GM20000 (cell line): ENCODE results near the gene RHEB.

Experiments used
- DNase-seq: peaks from one replicate; pipeline ENCODE4 v3.0.0; 2012; ENCODE audit warnings: low spot score
- CTCF ChIP-seq: IDR thresholded peaks from 2 replicates; pipeline ENCODE4 v1.5.1; 2012; ENCODE audit warnings: mild to moderate bottlenecking, control low read depth; ENCODE audit errors: extremely low read depth, missing control alignments

Gene RHEB

DNA sequence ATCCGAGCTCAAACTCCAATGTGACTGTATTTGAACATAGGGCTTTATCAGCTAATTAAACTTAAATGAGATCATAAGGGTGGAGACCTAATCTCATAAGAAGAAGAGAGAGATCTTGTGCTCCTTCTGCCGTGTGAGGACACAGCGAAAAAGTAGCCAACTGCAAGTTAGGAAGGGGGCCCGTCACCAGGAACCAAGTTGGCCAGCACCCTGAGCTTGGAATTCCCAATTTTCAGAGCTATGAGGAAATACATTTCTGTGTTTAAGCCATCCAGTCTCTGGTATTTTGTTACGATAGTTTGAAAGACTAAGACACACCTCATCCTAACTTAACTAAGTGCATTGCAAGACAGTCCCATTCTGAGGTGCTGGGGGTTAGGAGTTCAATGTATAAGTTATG is 95.8 kb downstream of the RHEB start:
- DNase-seq: no peak
- TF ChIP-seq CTCF: no peak

GRCh38 chr7:151423226-151423625 is 96.5 kb downstream of the RHEB start:
- TF ChIP-seq CTCF: no peak
- DNase-seq: no peak

DNA sequence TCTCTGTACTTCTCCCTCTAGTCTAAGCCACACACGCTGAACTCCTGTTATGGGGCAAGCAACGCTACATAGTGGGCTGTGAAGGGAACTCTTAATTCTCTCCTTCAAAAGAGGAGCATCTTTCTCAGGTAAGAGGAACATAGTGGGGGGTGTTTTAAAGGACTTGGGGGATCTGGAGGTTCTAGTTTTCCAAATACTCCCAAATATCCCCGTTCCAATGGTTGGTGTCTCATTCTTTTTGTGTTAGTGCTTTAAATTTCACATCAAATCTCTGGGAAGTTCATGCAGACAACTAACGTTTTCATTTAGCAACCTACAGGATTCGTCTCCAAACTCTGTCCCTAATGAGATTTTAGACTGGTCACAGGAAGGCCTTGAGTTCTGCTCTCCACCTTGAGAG is 97.5 kb downstream of the RHEB start:
- TF ChIP-seq CTCF: no peak
- DNase-seq: no peak

DNA sequence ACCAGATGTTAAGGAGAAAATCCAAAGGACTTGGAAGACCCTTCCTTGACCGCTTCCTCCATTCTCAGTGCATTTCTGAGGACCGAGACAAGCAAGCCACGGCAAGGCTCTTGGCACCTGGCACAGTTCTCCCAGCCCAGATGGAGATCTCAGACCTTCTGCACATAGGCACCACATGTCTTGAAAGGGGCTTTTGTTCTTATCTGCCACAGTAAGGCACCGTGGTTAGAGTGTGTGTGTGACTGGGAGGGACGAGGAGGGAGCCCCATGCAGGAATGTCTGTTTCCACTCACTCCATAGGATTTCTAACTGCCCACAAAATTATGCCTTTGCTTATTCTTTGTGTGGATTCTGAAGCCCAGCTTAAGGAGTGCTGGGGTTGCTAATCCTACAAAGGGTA is 99.6 kb downstream of the RHEB start:
- TF ChIP-seq CTCF: no peak
- no peak for DNase-seq

- DNase-seq: no peak
- TF ChIP-seq CTCF: no peak
Measured at GRCh38 chr7:151416941-151417315, 102.8 kb downstream of the RHEB start.

DNA sequence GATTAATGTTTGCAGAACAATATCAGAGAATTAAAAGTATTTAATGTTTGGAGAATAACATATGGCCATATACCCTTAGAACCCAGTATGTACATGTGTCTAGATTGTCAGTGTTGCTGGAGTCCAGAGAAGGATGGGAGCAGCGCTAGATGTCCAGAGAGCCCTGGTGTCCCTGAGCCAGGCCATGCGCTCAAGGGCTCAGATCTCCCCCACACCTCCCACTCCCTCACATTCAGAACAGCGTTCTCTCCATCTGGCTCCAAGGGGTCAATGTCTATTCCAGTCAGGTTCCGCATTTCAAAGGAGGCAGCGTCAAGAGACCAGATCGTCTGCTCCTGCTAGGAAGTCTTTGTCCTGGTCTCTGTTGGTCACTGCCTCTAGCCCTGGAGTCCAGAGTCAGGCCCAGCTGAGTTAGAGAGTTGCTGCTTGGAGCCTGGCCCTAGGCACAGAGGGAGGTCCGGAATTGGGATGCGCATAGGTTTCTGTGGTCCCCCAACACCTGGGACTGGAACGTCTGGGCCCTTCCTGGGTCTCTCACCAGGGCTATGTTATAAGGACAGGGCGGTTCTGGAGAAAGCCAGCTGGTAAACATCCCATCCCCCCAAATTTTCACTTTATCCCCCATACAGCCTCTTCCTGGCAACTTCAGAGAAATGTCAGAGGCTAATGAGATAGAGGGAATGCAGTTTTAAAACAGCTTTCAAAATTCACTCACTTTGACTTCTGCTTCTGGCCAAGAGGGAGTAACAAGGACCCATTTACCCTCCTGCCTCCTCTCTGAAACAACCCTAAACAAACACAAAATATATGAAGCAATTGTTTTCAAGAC is 103.4 kb downstream of the RHEB start:
- no peak for DNase-seq
- no peak for TF ChIP-seq CTCF
